ENCODE data around the gene CERS4. TPM values are rescaled to one million over a fixed set of nuclear protein-coding genes. Genes with fewer than 3 reads are reported as not detected.

CERS4 gene
- total RNA-seq, 1 experiment from 2014 or later: 43.9 TPM

DNA sequence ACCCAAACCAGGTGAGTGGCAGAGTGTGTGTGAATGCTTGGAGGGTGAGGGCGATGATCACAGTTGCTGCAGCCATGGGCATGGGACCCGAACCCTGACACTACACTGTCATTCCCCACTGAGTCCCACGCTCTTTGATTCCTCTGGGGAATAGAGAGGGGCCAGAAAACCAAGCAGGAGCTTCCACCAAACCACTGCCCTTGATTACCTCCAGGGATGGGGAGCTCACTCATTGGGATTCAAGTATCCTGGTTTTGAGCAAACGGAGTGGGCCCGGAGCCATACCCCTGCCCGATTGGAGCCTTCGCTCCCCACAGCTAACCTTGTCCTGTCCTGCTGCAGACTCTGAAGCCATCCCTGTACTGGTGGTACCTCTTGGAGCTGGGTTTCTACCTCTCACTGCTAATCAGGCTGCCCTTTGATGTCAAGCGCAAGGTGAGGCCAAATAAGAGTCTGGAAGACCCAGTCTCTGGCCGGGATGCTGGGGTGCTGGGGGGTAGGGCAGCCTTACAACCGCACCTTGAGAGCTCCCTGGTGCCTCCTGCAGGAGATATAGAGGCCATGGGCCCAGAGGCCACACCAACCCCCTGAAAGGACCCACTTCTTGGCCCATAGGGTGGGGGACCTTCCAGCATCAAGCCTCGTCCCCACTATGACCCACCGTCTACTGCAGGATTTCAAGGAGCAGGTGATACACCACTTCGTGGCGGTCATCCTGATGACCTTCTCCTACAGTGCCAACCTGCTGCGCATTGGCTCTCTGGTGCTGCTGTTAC is 47.3 kb downstream of the CERS4 start:
- ATAC-seq: no peak
- intact Hi-C loops (cut with micrococcal nuclease): no loop called here

DNA sequence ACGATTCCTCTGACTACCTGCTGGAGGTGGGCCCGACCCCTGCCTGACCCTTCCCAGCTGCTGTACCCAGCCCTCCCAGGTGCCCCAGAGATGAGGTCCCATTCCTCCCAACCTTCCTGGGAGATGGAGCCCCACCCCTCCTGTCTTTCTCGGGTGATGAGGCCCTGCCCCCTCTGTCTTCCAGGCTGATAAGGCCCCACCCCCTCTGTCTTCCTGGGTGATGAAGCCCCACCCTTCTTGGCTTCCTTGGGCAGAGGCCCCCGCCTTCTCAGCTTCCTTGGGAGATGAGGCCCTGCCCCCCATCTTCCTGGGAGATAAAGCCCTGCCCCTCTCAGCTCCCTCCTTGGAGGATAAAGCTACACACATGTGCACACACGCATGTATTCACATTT is 47.9 kb downstream of the CERS4 start:
- no peaks in the 10 kb centered on the region for H3K9me3 ChIP-seq (ENCODE audit: low read length)
- H3K36me3 ChIP-seq (ENCODE audit: low read depth, low read length): no peaks in the 10 kb centered on the region
- no peak overlapping the region for H3K9ac ChIP-seq (ENCODE audit: low read length)
- H3K9me2 ChIP-seq (replicated peaks; ENCODE audit: low read length): no peaks in the 10 kb centered on the region
- intact Hi-C loops (cut with micrococcal nuclease): no loop called here
- no peak for ATAC-seq
- no peak overlapping the region for H3K4me2 ChIP-seq (ENCODE audit: low read length)
- H2AFZ ChIP-seq (ENCODE audit: low read length): no peak overlapping the region
- H3K4me3 ChIP-seq (ENCODE audit: low read length): no peak overlapping the region
- ChIA-PET CTCF (interaction anchor here (0.6 kb wide), 1 partner anchor 67 kb away, joined by 3 read pairs; no protein-coding TSS in a partner anchor), POLR2A (ENCODE audit: unreplicated experiment) (no interaction called here)
- no peak overlapping the region for H3K27ac ChIP-seq (ENCODE audit: low read length)
- H4K20me1 ChIP-seq (ENCODE audit: low read length): no peaks in the 10 kb centered on the region
- TF ChIP-seq EZH2 (IDR thresholded peaks at IDR 0.05; ENCODE audit: low read length, unreplicated experiment) (no peak), EZH2phosphoT487 (IDR thresholded peaks at IDR 0.05; ENCODE audit: borderline replicate concordance, low read length) (no peak)
- TF ChIP-seq, protein P1, sequence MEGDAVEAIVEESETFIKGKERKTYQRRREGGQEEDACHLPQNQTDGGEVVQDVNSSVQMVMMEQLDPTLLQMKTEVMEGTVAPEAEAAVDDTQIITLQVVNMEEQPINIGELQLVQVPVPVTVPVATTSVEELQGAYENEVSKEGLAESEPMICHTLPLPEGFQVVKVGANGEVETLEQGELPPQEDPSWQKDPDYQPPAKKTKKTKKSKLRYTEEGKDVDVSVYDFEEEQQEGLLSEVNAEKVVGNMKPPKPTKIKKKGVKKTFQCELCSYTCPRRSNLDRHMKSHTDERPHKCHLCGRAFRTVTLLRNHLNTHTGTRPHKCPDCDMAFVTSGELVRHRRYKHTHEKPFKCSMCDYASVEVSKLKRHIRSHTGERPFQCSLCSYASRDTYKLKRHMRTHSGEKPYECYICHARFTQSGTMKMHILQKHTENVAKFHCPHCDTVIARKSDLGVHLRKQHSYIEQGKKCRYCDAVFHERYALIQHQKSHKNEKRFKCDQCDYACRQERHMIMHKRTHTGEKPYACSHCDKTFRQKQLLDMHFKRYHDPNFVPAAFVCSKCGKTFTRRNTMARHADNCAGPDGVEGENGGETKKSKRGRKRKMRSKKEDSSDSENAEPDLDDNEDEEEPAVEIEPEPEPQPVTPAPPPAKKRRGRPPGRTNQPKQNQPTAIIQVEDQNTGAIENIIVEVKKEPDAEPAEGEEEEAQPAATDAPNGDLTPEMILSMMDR (conservative IDR thresholded peaks at IDR 0.05; ENCODE audit: low read depth, low read length): no peak
- BruUV-seq (replicated peaks): no TSS peak
- no peaks in the 10 kb centered on the region for H3F3A ChIP-seq (ENCODE audit: low read length, unreplicated experiment)
- H3K27me3 ChIP-seq (ENCODE audit: low read length): no peaks in the 10 kb centered on the region
- no peak for DNase-seq
- no peaks in the 10 kb centered on the region for H3K4me1 ChIP-seq (ENCODE audit: insufficient read depth, low read length)
- no peaks in the 10 kb centered on the region for H3K79me2 ChIP-seq (ENCODE audit: low read length)

More for the DNA sequence above, 47.3 kb downstream of the CERS4 start:
- BruUV-seq (replicated peaks): no TSS peak
- H4K20me1 ChIP-seq (ENCODE audit: low read length): no peaks in the 10 kb centered on the region
- no peak overlapping the region for H3K9ac ChIP-seq (ENCODE audit: low read length)
- H2AFZ ChIP-seq (ENCODE audit: low read length): no peak overlapping the region
- TF ChIP-seq EZH2 (IDR thresholded peaks at IDR 0.05; ENCODE audit: low read length, unreplicated experiment) (no peak), EZH2phosphoT487 (IDR thresholded peaks at IDR 0.05; ENCODE audit: borderline replicate concordance, low read length) (no peak)
- TF ChIP-seq, protein P1 (conservative IDR thresholded peaks at IDR 0.05; ENCODE audit: low read depth, low read length): no peak
- H3K27ac ChIP-seq (ENCODE audit: low read length): no peak overlapping the region
- DNase-seq: no peak
- ChIA-PET CTCF (no interaction called here), POLR2A (ENCODE audit: unreplicated experiment) (no interaction called here)
- H3K9me2 ChIP-seq (replicated peaks; ENCODE audit: low read length): no peaks in the 10 kb centered on the region
- H3K9me3 ChIP-seq (ENCODE audit: low read length): no peaks in the 10 kb centered on the region
- H3K4me2 ChIP-seq (ENCODE audit: low read length): no peak overlapping the region
- no peaks in the 10 kb centered on the region for H3K79me2 ChIP-seq (ENCODE audit: low read length)
- no peaks in the 10 kb centered on the region for H3K36me3 ChIP-seq (ENCODE audit: low read depth, low read length)
- H3K27me3 ChIP-seq (ENCODE audit: low read length): no peaks in the 10 kb centered on the region
- no peaks in the 10 kb centered on the region for H3K4me1 ChIP-seq (ENCODE audit: insufficient read depth, low read length)
- no peaks in the 10 kb centered on the region for H3F3A ChIP-seq (ENCODE audit: low read length, unreplicated experiment)
- H3K4me3 ChIP-seq (ENCODE audit: low read length): no peak overlapping the region
